K562 (cell line): ENCODE measurements around the gene INA. TPM values are rescaled to one million over a fixed set of nuclear protein-coding genes. Genes with fewer than 3 reads are reported as not detected.

Source experiments
- ATAC-seq: fragments of 200-7000 bp; cut with Tn5 transposase; 3 replicates; pipeline ENCODE4 v1.9.1; 2020; ENCODE audit warnings: moderate library complexity
- BruUV-seq: library from RNA; stranded (reverse); fragments of 400-500 nt; replicated peaks from 2 replicates; lab custom pipeline; 2021; lab: Mats Ljungman, UMichigan
- CTCF ChIA-PET: fragments of 300-600 bp; formaldehyde crosslinking; extraction: SDS; loops from one replicate; lab custom pipeline; 2021; ENCODE audit warnings: low intra/inter-chr PET ratio; lab: Yijun Ruan, JAX
- POLR2A ChIA-PET: fragments of 300-600, 350-650 bp; sonication (Branson Sonifier 250); formaldehyde crosslinking; extraction: SDS; loops from one replicate; lab custom pipeline; 2021; ENCODE audit warnings: antibody characterized with exemption, inconsistent platforms; lab: Yijun Ruan, JAX
- DNase-seq, 4 experiments: peaks; one replicate each; pipeline versions ENCODE4 v3.0.0 to v3.0.0-alpha.2; 2011 to 2018; ENCODE audit warnings: low spot score in 3 of 4, mixed read lengths in 3 of 4; ENCODE audit errors: extremely low read depth in 1 of 4
- FAIRE-seq: peaks from 2 replicates; lab custom pipeline; 2011; peaks lifted over from hg19 to GRCh38; lab: Jason Lieb, UNC
- H2AFZ ChIP-seq: 2 replicates; pipeline ENCODE4 v1.6.0; 2011; ENCODE audit warnings: low read depth, low read length, control low read depth, inconsistent platforms
- H3K27ac ChIP-seq: fragments of 200-600 bp; 3 replicates; pipeline ENCODE4 v1.8.0; 2011; ENCODE audit warnings: low read depth, mild to moderate bottlenecking, control low read depth, inconsistent platforms, low read length, moderate library complexity, mixed read lengths; ENCODE audit errors: extremely low read depth
- H3K27me3 ChIP-seq, 2 experiments: fragments of 300-600 bp in 1 of 2; 2 replicates in 1 of 2; 3 replicates in 1 of 2; pipeline versions ENCODE4 v1.6.0 to v1.8.0; 2011; ENCODE audit warnings: inconsistent platforms in 2 of 2, low read length in 2 of 2, mild to moderate bottlenecking in 1 of 2, mixed read lengths in 1 of 2, moderate library complexity in 1 of 2; ENCODE audit not compliant: control insufficient read depth in 2 of 2, insufficient read depth in 2 of 2
- H3K36me3 ChIP-seq: fragments of 300-600 bp; 3 replicates; pipeline ENCODE4 v1.8.0; 2011; ENCODE audit warnings: mild to moderate bottlenecking, low read length, inconsistent platforms; ENCODE audit not compliant: control insufficient read depth, insufficient read depth
- H3K4me1 ChIP-seq, 2 experiments: fragments of 200-600 bp in 1 of 2; replicated peaks in 1 of 2; 2 replicates in 1 of 2; 3 replicates in 1 of 2; pipeline versions ENCODE4 v1.5.1 to v1.8.0; 2011; ENCODE audit warnings: inconsistent platforms in 2 of 2, low read length in 2 of 2, mild to moderate bottlenecking in 1 of 2, mixed read lengths in 1 of 2, moderate library complexity in 1 of 2; ENCODE audit not compliant: control insufficient read depth in 2 of 2, insufficient read depth in 2 of 2
- H3K4me2 ChIP-seq: 2 replicates; pipeline ENCODE4 v1.6.1; 2011; ENCODE audit warnings: low read length, control low read depth, inconsistent platforms, mixed read lengths; ENCODE audit not compliant: insufficient read depth
- H3K4me3 ChIP-seq: fragments of 200-600 bp; sonication (generic), shearing (Covaris generic); 2 replicates; pipeline ENCODE4 v1.5.1; 2016; ENCODE audit warnings: control low read depth, inconsistent platforms
- H3K79me2 ChIP-seq: fragments of 200-600 bp; 3 replicates; pipeline ENCODE4 v1.8.0; 2011; ENCODE audit warnings: low read length, inconsistent platforms; ENCODE audit not compliant: control insufficient read depth, insufficient read depth
- H3K9ac ChIP-seq, 2 experiments: 2 replicates each; pipeline versions ENCODE4 v1.6.0 to v1.6.1; 2011; ENCODE audit warnings: low read depth in 2 of 2, low read length in 2 of 2, control low read depth in 1 of 2, inconsistent platforms in 1 of 2, mild to moderate bottlenecking in 1 of 2, mixed read lengths in 1 of 2; ENCODE audit not compliant: insufficient read depth in 1 of 2
- H3K9me1 ChIP-seq: one replicate; pipeline ENCODE4 v1.6.0; 2011; ENCODE audit warnings: inconsistent platforms, mild to moderate bottlenecking, low read length, moderate library complexity; ENCODE audit not compliant: control insufficient read depth, insufficient read depth
- H3K9me3 ChIP-seq: replicated peaks from 2 replicates; pipeline ENCODE4 v1.5.1; 2011; ENCODE audit warnings: low read depth, low read length, inconsistent platforms; ENCODE audit not compliant: control insufficient read depth, insufficient read depth
- H4K20me1 ChIP-seq: replicated peaks from 2 replicates; pipeline ENCODE4 v1.6.1; 2011; ENCODE audit warnings: low read length, inconsistent platforms, mixed read lengths; ENCODE audit not compliant: control insufficient read depth, insufficient read depth
- ELF2 ChIP-seq: fragments of 250-450 bp; sonication (Bioruptor Pico); IDR thresholded peaks from 2 replicates; pipeline ENCODE4 v1.5.0; 2021; ENCODE audit warnings: mild to moderate bottlenecking
- FOXM1 ChIP-seq, 2 experiments: fragments of 450-650 bp in 1 of 2; sonication (generic) in 1 of 2; formaldehyde crosslinking in 1 of 2; IDR thresholded peaks; 2 replicates each; pipeline versions ENCODE4 v1.6.1 to v1.9.0; 2017 to 2022; ENCODE audit warnings: low read depth in 2 of 2, mild to moderate bottlenecking in 2 of 2, missing genetic modification reagents in 1 of 2, moderate library complexity in 1 of 2
- NCOA1 ChIP-seq: fragments of 450-650 bp; IDR thresholded peaks from 2 replicates; pipeline ENCODE4 v1.6.1; 2016; ENCODE audit warnings: low read depth
- STAT5A ChIP-seq: IDR thresholded peaks from 2 replicates; pipeline ENCODE4 v1.6.1; 2012; ENCODE audit warnings: low read length, inconsistent platforms, borderline replicate concordance
- ZNF655 ChIP-seq: fragments of 250-450 bp; sonication (Bioruptor Pico); IDR thresholded peaks from 2 replicates; pipeline ENCODE4 v1.5.0; 2021
- ZNF707 ChIP-seq: fragments of 250-450 bp; sonication (Bioruptor Pico); conservative IDR thresholded peaks from 2 replicates; pipeline ENCODE4 v1.8.0; 2022; ENCODE audit warnings: inconsistent platforms, mild to moderate bottlenecking, moderate library complexity
- WGBS: fragments of 100-300 bp; shearing (Covaris generic); methylation state at CpG from one replicate; pipeline ENCODE4 v1.1.6; 2016; ENCODE audit warnings: low coverage, mixed read lengths; ENCODE audit not compliant: insufficient coverage; ENCODE audit errors: missing lambda C conversion rate; 5-methylcytosine and 5-hydroxymethylcytosine counted together
- in situ Hi-C: fragments of 300-500 bp; cut with MboI; formaldehyde crosslinking; loops from 4 replicates; pipeline ENCODE4 v1.15.0; 2018; ENCODE audit warnings: inconsistent platforms, mixed read lengths
- intact Hi-C: fragments of 100-400 bp; cut with micrococcal nuclease; formaldehyde crosslinking; loops from 2 replicates; pipeline ENCODE4 v1.14.2; 2022
- polyA plus RNA-seq, 8 experiments: library from polyadenylated mRNA; depleted of rRNA in 4 of 8; stranded (reverse) in 5 of 8; unstranded in 3 of 8; fragments of >200 nt; fragmentation: Nextera tagmentation in 2 of 8; fragmentation: Illumina TruSeq in 1 of 8; extraction: Ambion mirVana in 2 of 8; extraction: Trizol in 1 of 8; gene quantifications; 2 replicates each; pipeline versions ENCODE4 v1.2.1 to v1.2.3, GENCODE V29; 2011 to 2014; ENCODE audit warnings: inconsistent platforms in 1 of 8, missing spikeins in 1 of 8
- total RNA-seq, 7 experiments: library from RNA; depleted of rRNA in 6 of 7; stranded (reverse); fragments of >200 nt in 6 of 7; fragmentation: Illumina TruSeq in 2 of 7; extraction: Trizol in 2 of 7; gene quantifications; 2 replicates each; pipeline versions ENCODE4 v1.2.1 to v1.2.3, GENCODE V29; 2011 to 2021; ENCODE audit warnings: low replicate concordance in 1 of 7
- TF ChIP-seq, protein P1 (sequence below), 2 experiments: fragments of 450-650 bp; formaldehyde crosslinking in 1 of 2; IDR thresholded peaks; 2 replicates each; pipeline versions ENCODE4 v1.4.0 to v1.6.1; 2014 to 2020; ENCODE audit warnings: mild to moderate bottlenecking in 2 of 2, borderline replicate concordance in 1 of 2, low read depth in 1 of 2

Gene INA
- total and polyA plus RNA-seq, 9 of the 15 experiments (the other 6 are each of a cell fraction or from before 2014, with no cell fraction given), result not detected

- Histone ChIP-seq H3K9me1 (no peaks in the 10 kb centered on the region), H3K4me3 (no peak overlapping the region), H3K27ac (no peak overlapping the region), H3K79me2 (no peaks in the 10 kb centered on the region), H2AFZ (no peak overlapping the region), H3K36me3 (no peaks in the 10 kb centered on the region), H3K9me3 (no peaks in the 10 kb centered on the region), H3K4me1 (peaks cover 0 to 3% of the 10 kb centered on the region in 2 experiments; a peak in 2 of 5 replicates), H3K4me2 (no peak overlapping the region), H3K9ac (no peak overlapping the region), H4K20me1 (no peaks in the 10 kb centered on the region; the same call in 1 of the 2 replicates), H3K27me3 (peaks cover 0 to 16% of the 10 kb centered on the region in 2 experiments; a peak in 3 of 5 replicates)
- ChIA-PET CTCF (no interaction called here), POLR2A (interaction anchor here (1.6 kb wide), 1 partner anchor 13 kb away, joined by 5 read pairs; no protein-coding TSS in a partner anchor)
- in situ Hi-C loops, result no loop called here
- BruUV-seq, result no TSS peak
- ATAC-seq (no peak), DNase-seq (peak; percentile 19 to 53 (median 27)), FAIRE-seq (peak; percentile 65)
- intact Hi-C loops, result no loop called here
- 15% methylated on average over 10 of the region's 11 CpGs for WGBS
- TF ChIP-seq NCOA1, result peak; percentile 66; the same call in 1 of the 2 replicates
- no peak for TF ChIP-seq ZNF707 (CRISPR knock-in tag)
- TF ChIP-seq FOXM1 (IDR thresholded peaks at IDR 0.05; ENCODE audit: low read depth), result no peak
- no peak for TF ChIP-seq FOXM1 (CRISPR knock-in tag; IDR thresholded peaks at IDR 0.05; ENCODE audit: low read depth)
- TF ChIP-seq, protein P1, sequence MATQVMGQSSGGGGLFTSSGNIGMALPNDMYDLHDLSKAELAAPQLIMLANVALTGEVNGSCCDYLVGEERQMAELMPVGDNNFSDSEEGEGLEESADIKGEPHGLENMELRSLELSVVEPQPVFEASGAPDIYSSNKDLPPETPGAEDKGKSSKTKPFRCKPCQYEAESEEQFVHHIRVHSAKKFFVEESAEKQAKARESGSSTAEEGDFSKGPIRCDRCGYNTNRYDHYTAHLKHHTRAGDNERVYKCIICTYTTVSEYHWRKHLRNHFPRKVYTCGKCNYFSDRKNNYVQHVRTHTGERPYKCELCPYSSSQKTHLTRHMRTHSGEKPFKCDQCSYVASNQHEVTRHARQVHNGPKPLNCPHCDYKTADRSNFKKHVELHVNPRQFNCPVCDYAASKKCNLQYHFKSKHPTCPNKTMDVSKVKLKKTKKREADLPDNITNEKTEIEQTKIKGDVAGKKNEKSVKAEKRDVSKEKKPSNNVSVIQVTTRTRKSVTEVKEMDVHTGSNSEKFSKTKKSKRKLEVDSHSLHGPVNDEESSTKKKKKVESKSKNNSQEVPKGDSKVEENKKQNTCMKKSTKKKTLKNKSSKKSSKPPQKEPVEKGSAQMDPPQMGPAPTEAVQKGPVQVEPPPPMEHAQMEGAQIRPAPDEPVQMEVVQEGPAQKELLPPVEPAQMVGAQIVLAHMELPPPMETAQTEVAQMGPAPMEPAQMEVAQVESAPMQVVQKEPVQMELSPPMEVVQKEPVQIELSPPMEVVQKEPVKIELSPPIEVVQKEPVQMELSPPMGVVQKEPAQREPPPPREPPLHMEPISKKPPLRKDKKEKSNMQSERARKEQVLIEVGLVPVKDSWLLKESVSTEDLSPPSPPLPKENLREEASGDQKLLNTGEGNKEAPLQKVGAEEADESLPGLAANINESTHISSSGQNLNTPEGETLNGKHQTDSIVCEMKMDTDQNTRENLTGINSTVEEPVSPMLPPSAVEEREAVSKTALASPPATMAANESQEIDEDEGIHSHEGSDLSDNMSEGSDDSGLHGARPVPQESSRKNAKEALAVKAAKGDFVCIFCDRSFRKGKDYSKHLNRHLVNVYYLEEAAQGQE (IDR thresholded peaks at IDR 0.05; ENCODE audit: borderline replicate concordance), result peak; percentile 98
- TF ChIP-seq, protein P1 (CRISPR knock-in tag; IDR thresholded peaks at IDR 0.05; ENCODE audit: low read depth), result peak; percentile 94
- TF ChIP-seq ZNF655 (CRISPR knock-in tag), result no peak
- no peak for TF ChIP-seq STAT5A
- TF ChIP-seq ELF2 (CRISPR knock-in tag), result no peak
Measured at GRCh38 chr10:103278862-103279298, 1.9 kb downstream of the INA start.
